ENCODE results near the gene PRKAR2A. TPM values are rescaled to one million over a fixed set of nuclear protein-coding genes. Genes with fewer than 3 reads are reported as not detected.

The PRKAR2A gene
- total and polyA plus RNA-seq, 2 experiments from 2014 or later, result 13.5 to 30.2 TPM

DNA sequence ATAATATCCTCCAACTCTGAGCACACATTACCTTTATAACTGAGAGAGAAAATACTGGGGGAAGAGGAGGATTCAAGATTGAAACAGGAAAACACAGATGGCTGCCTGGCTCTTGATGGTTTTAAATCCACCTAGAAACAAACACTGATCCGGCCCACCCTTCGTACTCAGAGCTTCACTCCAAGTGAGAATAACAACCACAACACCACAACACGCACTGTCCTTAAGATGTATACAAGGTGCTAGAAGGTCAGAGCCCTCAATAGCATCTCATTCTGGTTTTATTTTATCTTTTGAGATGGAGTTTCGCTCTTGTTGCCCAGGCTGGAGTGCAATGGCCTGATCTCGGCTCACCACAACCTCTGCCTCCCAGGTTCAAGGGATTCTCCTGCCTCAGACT, 140.5 kb downstream of the PRKAR2A start:
- H3K4me2 ChIP-seq, result no peak overlapping the region
- TF ChIP-seq ZNF114 (CRISPR knock-in tag; IDR thresholded peaks at IDR 0.05), result no peak
- TF ChIP-seq CREB1 (CRISPR knock-in tag; IDR thresholded peaks at IDR 0.05; ENCODE audit: low read depth), result no peak
- TF ChIP-seq EZH2phosphoT487 (IDR thresholded peaks at IDR 0.05; ENCODE audit: unreplicated experiment), result no peak
- no peak for TF ChIP-seq JUNB (IDR thresholded peaks at IDR 0.05; ENCODE audit: unreplicated experiment)
- TF ChIP-seq, protein P1, sequence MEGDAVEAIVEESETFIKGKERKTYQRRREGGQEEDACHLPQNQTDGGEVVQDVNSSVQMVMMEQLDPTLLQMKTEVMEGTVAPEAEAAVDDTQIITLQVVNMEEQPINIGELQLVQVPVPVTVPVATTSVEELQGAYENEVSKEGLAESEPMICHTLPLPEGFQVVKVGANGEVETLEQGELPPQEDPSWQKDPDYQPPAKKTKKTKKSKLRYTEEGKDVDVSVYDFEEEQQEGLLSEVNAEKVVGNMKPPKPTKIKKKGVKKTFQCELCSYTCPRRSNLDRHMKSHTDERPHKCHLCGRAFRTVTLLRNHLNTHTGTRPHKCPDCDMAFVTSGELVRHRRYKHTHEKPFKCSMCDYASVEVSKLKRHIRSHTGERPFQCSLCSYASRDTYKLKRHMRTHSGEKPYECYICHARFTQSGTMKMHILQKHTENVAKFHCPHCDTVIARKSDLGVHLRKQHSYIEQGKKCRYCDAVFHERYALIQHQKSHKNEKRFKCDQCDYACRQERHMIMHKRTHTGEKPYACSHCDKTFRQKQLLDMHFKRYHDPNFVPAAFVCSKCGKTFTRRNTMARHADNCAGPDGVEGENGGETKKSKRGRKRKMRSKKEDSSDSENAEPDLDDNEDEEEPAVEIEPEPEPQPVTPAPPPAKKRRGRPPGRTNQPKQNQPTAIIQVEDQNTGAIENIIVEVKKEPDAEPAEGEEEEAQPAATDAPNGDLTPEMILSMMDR (conservative IDR thresholded peaks at IDR 0.05; ENCODE audit: low read depth in 2 of 2), result no peak
- TF ChIP-seq NANOG (IDR thresholded peaks at IDR 0.05; ENCODE audit: borderline replicate concordance), result no peak
- TF ChIP-seq, protein P2, sequence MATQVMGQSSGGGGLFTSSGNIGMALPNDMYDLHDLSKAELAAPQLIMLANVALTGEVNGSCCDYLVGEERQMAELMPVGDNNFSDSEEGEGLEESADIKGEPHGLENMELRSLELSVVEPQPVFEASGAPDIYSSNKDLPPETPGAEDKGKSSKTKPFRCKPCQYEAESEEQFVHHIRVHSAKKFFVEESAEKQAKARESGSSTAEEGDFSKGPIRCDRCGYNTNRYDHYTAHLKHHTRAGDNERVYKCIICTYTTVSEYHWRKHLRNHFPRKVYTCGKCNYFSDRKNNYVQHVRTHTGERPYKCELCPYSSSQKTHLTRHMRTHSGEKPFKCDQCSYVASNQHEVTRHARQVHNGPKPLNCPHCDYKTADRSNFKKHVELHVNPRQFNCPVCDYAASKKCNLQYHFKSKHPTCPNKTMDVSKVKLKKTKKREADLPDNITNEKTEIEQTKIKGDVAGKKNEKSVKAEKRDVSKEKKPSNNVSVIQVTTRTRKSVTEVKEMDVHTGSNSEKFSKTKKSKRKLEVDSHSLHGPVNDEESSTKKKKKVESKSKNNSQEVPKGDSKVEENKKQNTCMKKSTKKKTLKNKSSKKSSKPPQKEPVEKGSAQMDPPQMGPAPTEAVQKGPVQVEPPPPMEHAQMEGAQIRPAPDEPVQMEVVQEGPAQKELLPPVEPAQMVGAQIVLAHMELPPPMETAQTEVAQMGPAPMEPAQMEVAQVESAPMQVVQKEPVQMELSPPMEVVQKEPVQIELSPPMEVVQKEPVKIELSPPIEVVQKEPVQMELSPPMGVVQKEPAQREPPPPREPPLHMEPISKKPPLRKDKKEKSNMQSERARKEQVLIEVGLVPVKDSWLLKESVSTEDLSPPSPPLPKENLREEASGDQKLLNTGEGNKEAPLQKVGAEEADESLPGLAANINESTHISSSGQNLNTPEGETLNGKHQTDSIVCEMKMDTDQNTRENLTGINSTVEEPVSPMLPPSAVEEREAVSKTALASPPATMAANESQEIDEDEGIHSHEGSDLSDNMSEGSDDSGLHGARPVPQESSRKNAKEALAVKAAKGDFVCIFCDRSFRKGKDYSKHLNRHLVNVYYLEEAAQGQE (IDR thresholded peaks at IDR 0.05; ENCODE audit: unreplicated experiment), result no peak
- no peak for TF ChIP-seq STAT1 (IDR thresholded peaks at IDR 0.05; ENCODE audit: unreplicated experiment)
- no peak for TF ChIP-seq ZNF331 (CRISPR knock-in tag; IDR thresholded peaks at IDR 0.05; ENCODE audit: low read depth)
- TF ChIP-seq, protein P3, sequence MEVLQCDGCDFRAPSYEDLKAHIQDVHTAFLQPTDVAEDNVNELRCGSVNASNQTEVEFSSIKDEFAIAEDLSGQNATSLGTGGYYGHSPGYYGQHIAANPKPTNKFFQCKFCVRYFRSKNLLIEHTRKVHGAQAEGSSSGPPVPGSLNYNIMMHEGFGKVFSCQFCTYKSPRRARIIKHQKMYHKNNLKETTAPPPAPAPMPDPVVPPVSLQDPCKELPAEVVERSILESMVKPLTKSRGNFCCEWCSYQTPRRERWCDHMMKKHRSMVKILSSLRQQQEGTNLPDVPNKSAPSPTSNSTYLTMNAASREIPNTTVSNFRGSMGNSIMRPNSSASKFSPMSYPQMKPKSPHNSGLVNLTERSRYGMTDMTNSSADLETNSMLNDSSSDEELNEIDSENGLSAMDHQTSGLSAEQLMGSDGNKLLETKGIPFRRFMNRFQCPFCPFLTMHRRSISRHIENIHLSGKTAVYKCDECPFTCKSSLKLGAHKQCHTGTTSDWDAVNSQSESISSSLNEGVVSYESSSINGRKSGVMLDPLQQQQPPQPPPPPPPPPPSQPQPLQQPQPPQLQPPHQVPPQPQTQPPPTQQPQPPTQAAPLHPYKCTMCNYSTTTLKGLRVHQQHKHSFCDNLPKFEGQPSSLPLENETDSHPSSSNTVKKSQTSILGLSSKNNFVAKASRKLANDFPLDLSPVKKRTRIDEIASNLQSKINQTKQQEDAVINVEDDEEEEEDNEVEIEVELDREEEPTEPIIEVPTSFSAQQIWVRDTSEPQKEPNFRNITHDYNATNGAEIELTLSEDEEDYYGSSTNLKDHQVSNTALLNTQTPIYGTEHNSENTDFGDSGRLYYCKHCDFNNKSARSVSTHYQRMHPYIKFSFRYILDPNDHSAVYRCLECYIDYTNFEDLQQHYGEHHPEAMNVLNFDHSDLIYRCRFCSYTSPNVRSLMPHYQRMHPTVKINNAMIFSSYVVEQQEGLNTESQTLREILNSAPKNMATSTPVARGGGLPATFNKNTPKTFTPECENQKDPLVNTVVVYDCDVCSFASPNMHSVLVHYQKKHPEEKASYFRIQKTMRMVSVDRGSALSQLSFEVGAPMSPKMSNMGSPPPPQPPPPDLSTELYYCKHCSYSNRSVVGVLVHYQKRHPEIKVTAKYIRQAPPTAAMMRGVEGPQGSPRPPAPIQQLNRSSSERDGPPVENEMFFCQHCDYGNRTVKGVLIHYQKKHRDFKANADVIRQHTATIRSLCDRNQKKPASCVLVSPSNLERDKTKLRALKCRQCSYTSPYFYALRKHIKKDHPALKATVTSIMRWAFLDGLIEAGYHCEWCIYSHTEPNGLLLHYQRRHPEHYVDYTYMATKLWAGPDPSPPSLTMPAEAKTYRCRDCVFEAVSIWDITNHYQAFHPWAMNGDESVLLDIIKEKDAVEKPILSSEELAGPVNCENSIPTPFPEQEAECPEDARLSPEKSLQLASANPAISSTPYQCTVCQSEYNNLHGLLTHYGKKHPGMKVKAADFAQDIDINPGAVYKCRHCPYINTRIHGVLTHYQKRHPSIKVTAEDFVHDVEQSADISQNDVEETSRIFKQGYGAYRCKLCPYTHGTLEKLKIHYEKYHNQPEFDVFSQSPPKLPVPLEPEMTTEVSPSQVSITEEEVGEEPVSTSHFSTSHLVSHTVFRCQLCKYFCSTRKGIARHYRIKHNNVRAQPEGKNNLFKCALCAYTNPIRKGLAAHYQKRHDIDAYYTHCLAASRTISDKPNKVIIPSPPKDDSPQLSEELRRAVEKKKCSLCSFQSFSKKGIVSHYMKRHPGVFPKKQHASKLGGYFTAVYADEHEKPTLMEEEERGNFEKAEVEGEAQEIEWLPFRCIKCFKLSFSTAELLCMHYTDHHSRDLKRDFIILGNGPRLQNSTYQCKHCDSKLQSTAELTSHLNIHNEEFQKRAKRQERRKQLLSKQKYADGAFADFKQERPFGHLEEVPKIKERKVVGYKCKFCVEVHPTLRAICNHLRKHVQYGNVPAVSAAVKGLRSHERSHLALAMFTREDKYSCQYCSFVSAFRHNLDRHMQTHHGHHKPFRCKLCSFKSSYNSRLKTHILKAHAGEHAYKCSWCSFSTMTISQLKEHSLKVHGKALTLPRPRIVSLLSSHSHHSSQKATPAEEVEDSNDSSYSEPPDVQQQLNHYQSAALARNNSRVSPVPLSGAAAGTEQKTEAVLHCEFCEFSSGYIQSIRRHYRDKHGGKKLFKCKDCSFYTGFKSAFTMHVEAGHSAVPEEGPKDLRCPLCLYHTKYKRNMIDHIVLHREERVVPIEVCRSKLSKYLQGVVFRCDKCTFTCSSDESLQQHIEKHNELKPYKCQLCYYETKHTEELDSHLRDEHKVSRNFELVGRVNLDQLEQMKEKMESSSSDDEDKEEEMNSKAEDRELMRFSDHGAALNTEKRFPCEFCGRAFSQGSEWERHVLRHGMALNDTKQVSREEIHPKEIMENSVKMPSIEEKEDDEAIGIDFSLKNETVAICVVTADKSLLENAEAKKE (CRISPR knock-in tag; IDR thresholded peaks at IDR 0.05), result no peak
- TF ChIP-seq EZH2 (IDR thresholded peaks at IDR 0.05; ENCODE audit: low read depth, unreplicated experiment), result no peak
- TF ChIP-seq POLR2AphosphoS5 (IDR thresholded peaks at IDR 0.05; ENCODE audit: low read depth), result no peak
- TF ChIP-seq, protein P4, sequence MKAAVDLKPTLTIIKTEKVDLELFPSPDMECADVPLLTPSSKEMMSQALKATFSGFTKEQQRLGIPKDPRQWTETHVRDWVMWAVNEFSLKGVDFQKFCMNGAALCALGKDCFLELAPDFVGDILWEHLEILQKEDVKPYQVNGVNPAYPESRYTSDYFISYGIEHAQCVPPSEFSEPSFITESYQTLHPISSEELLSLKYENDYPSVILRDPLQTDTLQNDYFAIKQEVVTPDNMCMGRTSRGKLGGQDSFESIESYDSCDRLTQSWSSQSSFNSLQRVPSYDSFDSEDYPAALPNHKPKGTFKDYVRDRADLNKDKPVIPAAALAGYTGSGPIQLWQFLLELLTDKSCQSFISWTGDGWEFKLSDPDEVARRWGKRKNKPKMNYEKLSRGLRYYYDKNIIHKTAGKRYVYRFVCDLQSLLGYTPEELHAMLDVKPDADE (IDR thresholded peaks at IDR 0.05), result no peak
- peaks cover 81% of the 10 kb centered on the region for H3K36me3 Mint-ChIP-seq (ENCODE audit: low read depth)
- peaks cover 37% of the 10 kb centered on the region for H3K4me1 Mint-ChIP-seq
- H2AFZ ChIP-seq, result no peak overlapping the region
- peaks cover 100% of the 10 kb centered on the region for H3K79me2 ChIP-seq (replicated peaks; ENCODE audit: insufficient read depth)
- H3F3A ChIP-seq (replicated peaks; ENCODE audit: low read depth), result peaks cover 14% of the 10 kb centered on the region
- H4K20me1 ChIP-seq (replicated peaks; ENCODE audit: insufficient read depth), result peaks cover 60% of the 10 kb centered on the region
- H3K9me3 Mint-ChIP-seq, result no peaks in the 10 kb centered on the region; the same call in 2 of the 3 replicates
- H3K27me3 Mint-ChIP-seq (ENCODE audit: insufficient read depth, low read depth, poor library complexity), result peaks cover 9% of the 10 kb centered on the region
- H3K4me3 Mint-ChIP-seq, result no peak overlapping the region
- H3K9me2 ChIP-seq (ENCODE audit: insufficient read depth), result no peaks in the 10 kb centered on the region
- ATAC-seq, result no peak
- H3K4me3 ChIP-seq, result no peak overlapping the region
- no peak for DNase-seq (ENCODE audit: low spot score)
- H3K27ac ChIP-seq (ENCODE audit: low read depth), result 0 out of 2 replicates have a peak overlapping the region, but pooled peaks have one; percentile 74
- H3K36me3 ChIP-seq (ENCODE audit: insufficient read depth), result peaks cover 13% of the 10 kb centered on the region
- no peaks in the 10 kb centered on the region for H3K27me3 ChIP-seq (ENCODE audit: insufficient read depth)
- peak overlapping the region; percentile 81 for H3K27ac Mint-ChIP-seq
- peaks cover 25% of the 10 kb centered on the region for H3K4me1 ChIP-seq (ENCODE audit: insufficient read depth)
